Measurements from ENCODE around the gene LRRC17. TPM values are rescaled to one million over a fixed set of nuclear protein-coding genes. Genes with fewer than 3 reads are reported as not detected.

LRRC17 gene
- total RNA-seq, 6 experiments from 2014 or later: 4.2 to 48.2 (median 4.8) TPM

GRCh38 chr7:102994567-102994966 is 81.8 kb downstream of the LRRC17 start:
- Mint-ChIP-seq H3K36me3 (ENCODE audit: low read depth) (no peaks in the 10 kb centered on the region), H3K4me3 (no peak overlapping the region), H3K27me3 (ENCODE audit: insufficient read depth) (no peaks in the 10 kb centered on the region), H3K9me3 (no peaks in the 10 kb centered on the region), H3K4me1 (ENCODE audit: low read depth) (no peaks in the 10 kb centered on the region), H3K27ac (no peak overlapping the region)
- DNase-seq: no peak
- TF ChIP-seq CTCF (IDR thresholded peaks at IDR 0.05): no peak

Other genes starting within 250 kb of the LRRC17 start
- gene POLR2J2, start 241.3 kb upstream of the LRRC17 start, total RNA-seq (2021; fragmentation: NEBNext Ultra II Directional; extraction: Animal tissue kit (Norgen Biotek cat#: 25700)): 1 to 10 TPM; 6.3 to 8.4 (median 7.6) TPM
- gene FAM185A, start 164.0 kb upstream of the LRRC17 start, total RNA-seq (2021; fragmentation: NEBNext Ultra II Directional; extraction: Animal tissue kit (Norgen Biotek cat#: 25700)): 1 to 10 TPM; 3.8 to 5.6 (median 4.3) TPM
- gene FBXL13, start 161.8 kb downstream of the LRRC17 start, total RNA-seq (2021; fragmentation: NEBNext Ultra II Directional; extraction: Animal tissue kit (Norgen Biotek cat#: 25700)): under 1 TPM; 0.43 to 0.74 (median 0.56) TPM
- gene ARMC10, start 162.1 kb downstream of the LRRC17 start, total RNA-seq (2021; fragmentation: NEBNext Ultra II Directional; extraction: Animal tissue kit (Norgen Biotek cat#: 25700)): 10 to 100 TPM; 27.3 to 40.9 (median 34.7) TPM
- 1 to 10 TPM; 3.4 to 5.3 (median 4.4) TPM for gene NAPEPLD, start 236.1 kb downstream of the LRRC17 start, total RNA-seq (2021; fragmentation: NEBNext Ultra II Directional; extraction: Animal tissue kit (Norgen Biotek cat#: 25700))

Data from HFFc6 (cell line).